ENCODE data around the gene OBSCN. TPM values are rescaled to one million over a fixed set of nuclear protein-coding genes. Genes with fewer than 3 reads are reported as not detected.
"Not testable (repeated sequence)": the region's sequence is repeated elsewhere in the genome, so short reads cannot be mapped to it uniquely, and the experiment has no call there.

Gene OBSCN
- total RNA-seq, 2 donors from 2014 or later, result 34.3 to 45.2 TPM

DNA sequence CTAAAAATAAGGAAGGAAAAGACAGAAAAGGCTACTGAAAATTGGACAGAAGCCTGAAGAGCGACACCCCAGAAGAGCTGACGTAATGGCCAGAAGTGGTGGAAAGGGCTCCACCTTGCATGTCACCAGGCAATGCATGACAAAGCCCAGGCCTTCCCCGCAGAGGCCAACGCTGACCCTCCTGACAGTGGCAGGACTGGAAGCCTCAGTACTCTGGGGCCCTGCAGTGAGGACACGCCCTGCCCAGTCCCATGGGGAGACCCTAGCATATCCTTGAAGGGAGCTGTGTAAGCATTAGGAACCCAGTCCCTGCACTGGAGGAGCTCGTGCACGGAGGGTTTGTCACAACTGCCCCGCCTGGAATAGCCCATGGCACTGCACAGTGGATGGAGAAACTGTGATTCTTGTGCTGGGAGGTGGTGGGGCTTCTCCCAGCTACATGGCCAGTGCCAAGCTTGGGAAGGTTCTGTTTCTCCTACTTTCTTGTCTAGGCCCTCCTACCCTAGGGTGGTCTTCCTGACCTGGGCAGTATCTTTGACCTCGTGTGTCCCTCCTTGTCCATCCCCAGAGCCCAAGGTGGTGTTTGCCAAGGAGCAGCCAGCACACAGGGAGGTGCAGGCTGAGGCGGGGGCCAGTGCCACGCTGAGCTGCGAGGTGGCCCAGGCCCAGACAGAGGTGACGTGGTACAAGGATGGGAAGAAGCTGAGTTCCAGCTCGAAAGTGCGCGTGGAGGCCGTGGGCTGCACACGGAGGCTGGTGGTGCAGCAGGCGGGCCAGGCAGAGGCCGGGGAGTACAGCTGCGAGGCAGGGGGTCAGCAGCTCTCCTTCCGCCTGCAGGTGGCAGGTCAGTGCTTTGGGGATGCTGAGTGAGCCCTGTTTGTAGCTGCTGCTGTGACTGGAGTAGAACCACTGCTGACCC is 60.4 kb downstream of the OBSCN start:
- no peaks in the 10 kb centered on the region for H3K9me3 ChIP-seq
- H3K4me3 ChIP-seq, result no peak overlapping the region
- no peaks in the 10 kb centered on the region for H3K27me3 ChIP-seq (replicated peaks; ENCODE audit: insufficient read depth)
- no peak overlapping the region for H3K27ac ChIP-seq
- WGBS, result 93% methylated on average over 22 of the region's 22 CpGs
- intact Hi-C loops (cut with DNase I), result no loop called here
- H3K36me3 ChIP-seq, result no peaks in the 10 kb centered on the region
- no peak for TF ChIP-seq POLR2AphosphoS5 (IDR thresholded peaks at IDR 0.05)
- TF ChIP-seq POLR2A (IDR thresholded peaks at IDR 0.05), result no peak
- TF ChIP-seq, protein P1, sequence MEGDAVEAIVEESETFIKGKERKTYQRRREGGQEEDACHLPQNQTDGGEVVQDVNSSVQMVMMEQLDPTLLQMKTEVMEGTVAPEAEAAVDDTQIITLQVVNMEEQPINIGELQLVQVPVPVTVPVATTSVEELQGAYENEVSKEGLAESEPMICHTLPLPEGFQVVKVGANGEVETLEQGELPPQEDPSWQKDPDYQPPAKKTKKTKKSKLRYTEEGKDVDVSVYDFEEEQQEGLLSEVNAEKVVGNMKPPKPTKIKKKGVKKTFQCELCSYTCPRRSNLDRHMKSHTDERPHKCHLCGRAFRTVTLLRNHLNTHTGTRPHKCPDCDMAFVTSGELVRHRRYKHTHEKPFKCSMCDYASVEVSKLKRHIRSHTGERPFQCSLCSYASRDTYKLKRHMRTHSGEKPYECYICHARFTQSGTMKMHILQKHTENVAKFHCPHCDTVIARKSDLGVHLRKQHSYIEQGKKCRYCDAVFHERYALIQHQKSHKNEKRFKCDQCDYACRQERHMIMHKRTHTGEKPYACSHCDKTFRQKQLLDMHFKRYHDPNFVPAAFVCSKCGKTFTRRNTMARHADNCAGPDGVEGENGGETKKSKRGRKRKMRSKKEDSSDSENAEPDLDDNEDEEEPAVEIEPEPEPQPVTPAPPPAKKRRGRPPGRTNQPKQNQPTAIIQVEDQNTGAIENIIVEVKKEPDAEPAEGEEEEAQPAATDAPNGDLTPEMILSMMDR (IDR thresholded peaks at IDR 0.05), result no peak
- H3K4me1 ChIP-seq (replicated peaks), result no peaks in the 10 kb centered on the region
- no peak for DNase-seq (ENCODE audit: low spot score)

DNA sequence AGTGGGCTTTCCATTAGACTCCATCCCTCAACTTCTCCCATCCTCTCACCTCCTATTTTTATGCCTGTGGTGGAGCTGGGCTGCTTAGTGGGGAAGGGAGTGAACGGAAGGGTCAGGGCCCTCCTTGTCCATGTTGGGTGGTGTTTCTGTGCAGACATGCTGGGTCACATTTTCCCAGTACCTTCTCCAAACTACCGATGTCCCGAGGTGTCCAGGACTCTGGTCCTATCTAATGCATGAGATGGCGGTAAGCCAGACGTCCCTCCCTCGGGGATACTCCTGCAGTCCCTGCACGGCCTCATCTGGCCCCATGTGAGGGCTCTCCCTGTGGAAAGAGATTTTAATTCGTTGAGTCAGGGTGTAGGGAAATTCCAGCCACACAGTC is 61.0 kb downstream of the OBSCN start:
- no peak for TF ChIP-seq POLR2AphosphoS5 (IDR thresholded peaks at IDR 0.05)
- TF ChIP-seq POLR2A (IDR thresholded peaks at IDR 0.05), result no peak
- TF ChIP-seq, protein P1 (IDR thresholded peaks at IDR 0.05), result no peak
- 82% methylated on average over 8 of the region's 8 CpGs for WGBS
- DNase-seq (ENCODE audit: low spot score), result no peak

DNA sequence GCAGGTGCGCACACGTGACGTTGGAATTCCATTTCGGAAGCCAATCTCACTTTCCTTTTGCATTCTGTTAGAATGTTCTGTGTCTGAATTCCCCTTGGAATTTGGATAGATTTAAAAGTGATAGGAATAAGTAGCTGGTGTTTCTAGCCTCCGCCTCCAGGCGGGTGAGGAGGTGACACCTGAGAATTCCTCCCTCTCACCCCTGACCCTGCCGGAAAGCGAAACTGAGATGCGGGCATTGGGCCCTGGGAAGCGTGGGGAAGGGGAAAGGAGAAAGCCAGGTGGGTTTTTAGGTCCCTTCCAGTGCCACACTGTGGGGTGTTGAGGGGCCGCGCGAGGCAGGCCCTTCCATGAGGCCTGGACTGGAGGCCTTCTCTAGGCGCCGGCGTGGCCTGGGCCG is 61.6 kb downstream of the OBSCN start:
- DNase-seq (ENCODE audit: low spot score); intact Hi-C loops (cut with DNase I); H3K4me3 ChIP-seq; H3K9me3 ChIP-seq; H3K36me3 ChIP-seq; H3K4me1 ChIP-seq (replicated peaks); H3K27me3 ChIP-seq (replicated peaks; ENCODE audit: insufficient read depth); H3K27ac ChIP-seq: not testable (repeated sequence)
- 96% methylated on average over 17 of the region's 17 CpGs for WGBS

More for the DNA sequence above, 61.0 kb downstream of the OBSCN start:
- Histone ChIP-seq H3K4me1 (replicated peaks) (no peaks in the 10 kb centered on the region), H3K9me3 (no peaks in the 10 kb centered on the region), H3K27ac (no peak overlapping the region), H3K36me3 (no peaks in the 10 kb centered on the region), H3K27me3 (replicated peaks; ENCODE audit: insufficient read depth) (no peaks in the 10 kb centered on the region), H3K4me3 (no peak overlapping the region)
- intact Hi-C loops (cut with DNase I), result no loop called here

DNA sequence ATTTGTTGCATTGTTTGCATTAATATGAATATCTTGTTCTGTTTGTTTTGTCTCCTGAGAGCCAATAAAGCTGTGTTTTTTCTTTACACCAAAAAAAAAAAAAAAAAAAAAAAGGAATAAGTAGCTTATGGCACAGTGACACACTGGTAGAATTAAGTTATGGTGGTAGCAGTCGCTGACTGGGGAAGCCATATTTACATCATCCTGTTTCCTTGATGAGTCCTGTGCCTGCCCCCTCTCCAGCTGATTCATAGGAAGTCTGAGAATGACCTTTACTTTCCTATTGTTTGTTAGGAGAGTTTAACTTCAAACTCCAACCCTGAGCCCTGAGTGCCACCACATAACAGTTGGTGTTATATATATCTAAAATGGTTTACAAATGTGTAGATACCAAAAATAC is 62.2 kb downstream of the OBSCN start:
- TF ChIP-seq POLR2AphosphoS5 (IDR thresholded peaks at IDR 0.05) (no peak), POLR2A (IDR thresholded peaks at IDR 0.05) (no peak)
- TF ChIP-seq, protein P1 (IDR thresholded peaks at IDR 0.05), result no peak
- no peak overlapping the region for H3K27ac ChIP-seq
- no peak overlapping the region for H3K4me3 ChIP-seq
- DNase-seq (ENCODE audit: low spot score), result no peak
- 85% methylated on average over 1 of the region's 1 CpG for WGBS
- H3K9me3 ChIP-seq, result no peaks in the 10 kb centered on the region
- no peaks in the 10 kb centered on the region for H3K36me3 ChIP-seq
- intact Hi-C loops (cut with DNase I), result loop anchor here (10.0 kb wide), 1 partner anchor 125 kb away; the partner anchor contains the start of genes GJC2 and GUK1
- no peaks in the 10 kb centered on the region for H3K4me1 ChIP-seq (replicated peaks)
- H3K27me3 ChIP-seq (replicated peaks; ENCODE audit: insufficient read depth), result no peaks in the 10 kb centered on the region

DNA sequence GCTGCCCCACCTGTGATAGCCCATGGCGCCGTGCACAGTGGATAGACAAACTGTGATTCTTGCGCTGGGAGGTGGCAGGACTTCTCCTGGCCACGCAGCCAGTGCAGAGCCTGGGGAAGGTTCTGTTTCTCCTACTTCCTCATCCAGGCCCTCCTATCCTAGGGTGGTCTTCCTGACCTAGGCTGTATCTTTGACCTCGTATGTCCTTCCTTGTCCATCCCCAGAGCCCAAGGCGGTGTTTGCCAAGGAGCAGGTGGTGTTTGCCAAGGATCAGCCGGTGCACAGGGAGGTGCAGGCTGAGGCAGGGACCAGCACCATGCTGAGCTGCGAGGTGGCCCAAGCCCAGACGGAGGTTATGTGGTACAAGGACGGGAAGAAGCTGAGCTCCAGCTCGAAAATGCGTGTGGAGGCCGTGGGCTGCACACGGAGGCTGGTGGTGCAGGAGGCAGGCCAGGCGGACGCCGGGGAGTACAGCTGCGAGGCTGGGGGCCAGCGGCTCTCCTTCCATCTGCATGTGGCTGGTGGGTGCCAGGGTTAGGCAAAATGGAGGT is 63.9 kb downstream of the OBSCN start:
- H3K4me3 ChIP-seq, result no peak overlapping the region
- DNase-seq (ENCODE audit: low spot score), result no peak
- TF ChIP-seq POLR2AphosphoS5 (IDR thresholded peaks at IDR 0.05), result no peak
- no peak for TF ChIP-seq POLR2A (IDR thresholded peaks at IDR 0.05)
- TF ChIP-seq, protein P1 (IDR thresholded peaks at IDR 0.05), result no peak
- intact Hi-C loops (cut with DNase I), result loop anchor here (10.0 kb wide), 1 partner anchor 127 kb away; the partner anchor contains the start of genes GJC2 and GUK1
- no peaks in the 10 kb centered on the region for H3K27me3 ChIP-seq (replicated peaks; ENCODE audit: insufficient read depth)
- WGBS, result 93% methylated on average over 19 of the region's 19 CpGs
- H3K9me3 ChIP-seq, result no peaks in the 10 kb centered on the region
- H3K4me1 ChIP-seq (replicated peaks), result no peaks in the 10 kb centered on the region
- H3K27ac ChIP-seq, result no peak overlapping the region
- H3K36me3 ChIP-seq, result no peaks in the 10 kb centered on the region

Data from prostate gland (tissue), 2 donors.